NCI-H2227 (cell line): ENCODE results near the gene OST4.
"Not testable (repeated sequence)": the region's sequence is repeated elsewhere in the genome, so short reads cannot be mapped to it uniquely, and the experiment has no call there.

Experiments used
- DNase-seq: peaks from one replicate; lab custom pipeline; 2025; ENCODE audit not compliant: unreplicated experiment; lab: John Stamatoyannopoulos, UW

Gene OST4

DNA sequence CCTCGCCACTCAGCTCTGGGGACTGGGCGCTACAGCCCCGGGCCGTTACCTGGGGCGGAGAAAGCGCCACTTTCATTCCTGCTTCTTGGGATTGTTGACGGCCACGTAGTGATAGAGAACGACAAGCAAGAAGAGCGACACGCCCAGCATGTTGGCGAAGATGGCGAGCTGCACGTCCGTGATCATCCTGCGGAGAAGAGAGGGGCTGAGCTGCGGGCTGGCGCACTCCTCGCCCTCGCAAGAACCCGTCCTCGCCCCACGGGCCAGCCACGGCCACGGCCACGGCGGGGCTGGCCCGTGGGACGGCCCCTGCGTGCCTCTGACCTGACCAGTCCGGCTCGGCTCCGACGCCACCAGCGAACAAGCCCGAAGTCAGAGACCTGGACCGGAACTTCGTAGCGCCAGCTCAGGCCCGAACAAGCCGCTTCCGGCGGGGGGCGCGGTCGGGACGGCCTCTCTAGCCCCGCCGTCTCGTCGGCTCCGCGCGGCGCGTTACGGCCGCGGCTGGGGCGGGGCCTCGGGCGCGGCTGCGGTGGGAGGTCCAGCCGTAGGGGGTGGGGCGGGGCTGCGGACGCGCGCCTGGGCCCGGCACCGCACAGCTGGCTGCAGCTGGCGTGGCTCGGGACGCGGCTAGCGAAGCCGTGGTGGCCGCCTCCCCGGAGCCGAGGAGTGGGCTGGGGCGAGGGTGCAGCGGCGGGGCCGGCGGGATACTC lies at the start of gene OST4:
TSS of gene OST4 (minus strand) at position 378 of the 713 bp plus-strand sequence.
- peak; percentile 97 for DNase-seq

GRCh38 chr2:27119330-27119670 lies 47.8 kb upstream of the OST4 start:
- DNase-seq = not testable (repeated sequence)

- DNase-seq = peak; percentile 63
Measured at GRCh38 chr2:27118525-27119329, 47.3 kb upstream of the OST4 start, which contains the start of gene CGREF1. Gene CGREF1, minus strand, starts transcription at chr2:27119128. Its CDS starts 14,762 bp downstream, at chr2:27104366.

GRCh38 chr2:27117995-27118524 lies 46.6 kb upstream of the OST4 start:
- no peak for DNase-seq

DNA sequence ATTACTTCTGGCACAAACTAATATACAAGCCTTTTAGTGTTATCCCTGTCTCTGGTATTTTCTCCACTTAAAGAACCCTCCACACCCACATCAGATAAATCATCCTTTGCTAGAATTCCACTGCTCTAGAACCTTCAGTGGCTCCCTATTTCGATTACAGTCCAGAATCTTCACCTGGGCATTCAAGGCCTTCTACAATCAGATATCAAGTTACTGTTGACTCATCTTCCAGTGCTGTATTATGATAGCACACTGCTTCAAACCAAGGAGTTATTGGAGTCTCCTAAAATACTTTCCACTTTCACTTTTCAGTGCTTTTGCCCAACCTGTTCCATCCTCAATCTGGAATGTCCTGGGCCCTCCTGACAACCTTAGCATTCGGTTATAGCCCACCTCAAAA lies 44.1 kb upstream of the OST4 start:
- DNase-seq = no peak

DNA sequence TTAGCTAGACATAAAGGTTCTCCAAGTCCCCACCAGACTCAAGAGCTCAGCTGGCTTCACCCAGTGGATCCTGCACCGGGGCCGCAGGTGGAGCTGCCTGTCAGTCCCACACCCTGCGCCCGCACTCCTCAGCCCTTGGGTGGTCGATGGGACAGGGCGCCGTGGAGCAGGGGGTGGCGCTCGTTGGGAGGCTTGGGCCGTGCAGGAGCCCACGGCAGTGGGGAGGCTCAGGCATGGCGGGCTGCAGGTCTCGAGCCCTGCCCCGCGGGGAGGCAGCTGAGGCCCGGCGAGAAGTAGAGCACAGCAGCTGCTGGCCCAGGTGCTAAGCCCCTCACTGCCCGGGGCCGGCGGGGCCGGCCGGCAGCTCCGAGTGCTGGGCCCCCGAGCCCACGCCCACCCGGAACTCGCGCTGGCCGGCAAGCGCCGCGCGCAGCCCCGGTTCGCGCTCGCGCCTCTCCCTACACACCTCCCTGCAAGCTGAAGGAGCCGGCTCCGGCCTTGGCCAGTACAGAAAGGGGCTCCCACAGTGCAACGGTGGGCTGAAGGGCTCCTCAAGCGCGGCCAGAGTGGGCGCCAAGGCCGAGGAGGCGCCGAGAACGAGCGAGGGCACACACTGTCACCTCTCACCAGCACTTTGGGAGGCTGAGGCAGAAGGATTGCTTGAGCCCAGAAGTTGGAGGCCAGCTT lies 40.1 kb upstream of the OST4 start:
- DNase-seq = not testable (repeated sequence)

- not testable (repeated sequence) for DNase-seq
Measured at GRCh38 chr2:27110603-27111352, 39.3 kb upstream of the OST4 start.

- no peak for DNase-seq
Measured at GRCh38 chr2:27109083-27109482, 37.6 kb upstream of the OST4 start.

GRCh38 chr2:27108221-27108620 lies 36.8 kb upstream of the OST4 start:
- DNase-seq = no peak

DNA sequence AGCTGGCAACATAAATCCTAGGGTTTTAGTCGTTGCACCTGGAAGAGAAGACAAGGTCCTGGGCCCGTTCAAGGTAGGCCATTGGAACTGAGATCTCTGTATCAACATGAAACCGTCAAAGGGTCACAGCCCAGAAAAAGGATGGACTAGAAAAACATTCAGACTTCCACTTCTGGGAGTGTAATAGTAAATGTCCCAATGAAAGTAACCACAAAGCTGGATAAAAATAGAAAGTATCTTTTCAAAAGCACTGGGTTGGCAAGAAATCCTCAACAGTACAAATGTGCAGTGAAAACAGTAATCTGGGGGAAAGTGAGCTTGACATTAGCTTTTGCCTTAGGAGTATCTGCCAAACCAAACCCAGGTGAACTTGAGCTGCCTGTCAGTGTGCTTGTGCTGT lies 34.5 kb upstream of the OST4 start:
- no peak for DNase-seq

GRCh38 chr2:27102329-27102728 lies 30.9 kb upstream of the OST4 start:
- DNase-seq = no peak

DNA sequence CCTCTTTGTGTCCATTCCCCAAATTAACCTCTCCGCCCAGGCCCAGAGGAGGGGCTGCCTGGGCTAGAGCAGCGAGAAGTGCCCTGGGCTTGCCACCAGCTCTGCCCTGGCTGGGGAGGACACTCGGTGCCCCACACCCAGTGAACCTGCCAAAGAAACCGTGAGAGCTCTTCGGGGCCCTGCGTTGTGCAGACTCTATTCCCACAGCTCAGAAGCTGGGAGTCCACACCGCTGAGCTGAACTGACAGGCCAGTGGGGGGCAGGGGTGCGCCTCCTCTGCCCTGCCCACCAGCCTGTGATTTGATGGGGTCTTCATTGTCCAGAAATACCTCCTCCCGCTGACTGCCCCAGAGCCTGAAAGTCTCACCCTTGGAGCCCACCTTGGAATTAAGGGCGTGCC lies 28.6 kb upstream of the OST4 start:
- DNase-seq = no peak

DNA sequence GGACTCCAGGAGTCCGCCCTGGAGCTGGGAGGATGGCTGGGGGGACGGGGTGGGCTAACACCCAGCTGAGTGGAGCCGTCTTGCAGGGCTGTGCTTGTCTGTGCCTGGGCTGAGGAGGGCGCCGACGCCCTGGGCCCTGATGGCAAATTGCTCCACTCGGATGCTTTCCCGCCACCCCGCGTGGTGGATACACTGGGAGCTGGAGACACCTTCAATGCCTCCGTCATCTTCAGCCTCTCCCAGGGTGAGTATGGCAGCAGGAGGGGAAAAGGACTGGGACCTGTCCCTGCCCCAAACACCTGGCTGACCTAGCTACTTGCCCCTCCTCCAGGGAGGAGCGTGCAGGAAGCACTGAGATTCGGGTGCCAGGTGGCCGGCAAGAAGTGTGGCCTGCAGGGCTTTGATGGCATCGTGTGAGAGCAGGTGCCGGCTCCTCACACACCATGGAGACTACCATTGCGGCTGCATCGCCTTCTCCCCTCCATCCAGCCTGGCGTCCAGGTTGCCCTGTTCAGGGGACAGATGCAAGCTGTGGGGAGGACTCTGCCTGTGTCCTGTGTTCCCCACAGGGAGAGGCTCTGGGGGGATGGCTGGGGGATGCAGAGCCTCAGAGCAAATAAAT lies 28.0 kb upstream of the OST4 start:
- no peak for DNase-seq

DNA sequence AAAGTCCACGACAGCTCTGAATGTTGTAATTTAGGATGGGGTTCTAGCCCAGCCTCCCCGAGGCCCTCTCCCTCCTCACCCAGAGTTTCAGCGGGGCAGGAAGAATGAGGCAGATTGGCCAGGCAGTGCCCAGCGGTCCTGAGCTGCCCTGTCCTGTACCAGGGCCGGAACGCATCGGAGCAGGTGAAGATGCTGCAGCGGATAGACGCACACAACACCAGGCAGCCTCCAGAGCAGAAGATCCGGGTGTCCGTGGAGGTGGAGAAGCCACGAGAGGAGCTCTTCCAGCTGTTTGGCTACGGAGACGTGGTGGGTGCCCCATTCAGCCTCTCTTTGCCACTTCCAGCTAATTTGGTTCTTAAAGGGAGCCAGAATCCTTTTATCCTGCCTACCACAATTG lies 25.9 kb upstream of the OST4 start:
- no peak for DNase-seq

DNA sequence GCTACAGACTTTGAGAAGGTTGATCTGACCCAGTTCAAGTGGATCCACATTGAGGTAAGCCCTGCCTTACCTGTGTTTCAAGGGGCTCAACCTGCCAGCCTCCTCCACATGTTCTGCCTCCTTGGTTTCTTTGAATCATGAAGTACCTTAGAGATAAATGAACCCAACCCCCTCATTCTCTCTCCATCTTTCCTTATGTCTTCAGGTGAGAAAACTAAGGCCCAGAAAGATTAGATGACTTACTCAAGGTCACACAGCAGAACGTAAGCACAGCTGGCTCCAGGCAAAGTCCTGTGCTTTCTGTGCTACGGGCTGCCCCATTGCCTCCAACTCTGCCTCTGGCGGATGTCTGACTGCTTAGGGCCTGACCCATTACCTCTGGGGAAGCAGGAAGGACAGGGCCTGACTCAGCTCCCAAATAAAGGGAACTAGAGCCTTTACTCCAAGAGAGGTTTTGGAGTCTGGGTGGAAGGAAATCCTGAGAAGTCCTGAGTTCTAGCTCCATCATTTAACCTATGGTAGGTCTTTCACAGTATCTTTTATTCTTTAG lies 25.4 kb upstream of the OST4 start:
- DNase-seq = no peak

DNA sequence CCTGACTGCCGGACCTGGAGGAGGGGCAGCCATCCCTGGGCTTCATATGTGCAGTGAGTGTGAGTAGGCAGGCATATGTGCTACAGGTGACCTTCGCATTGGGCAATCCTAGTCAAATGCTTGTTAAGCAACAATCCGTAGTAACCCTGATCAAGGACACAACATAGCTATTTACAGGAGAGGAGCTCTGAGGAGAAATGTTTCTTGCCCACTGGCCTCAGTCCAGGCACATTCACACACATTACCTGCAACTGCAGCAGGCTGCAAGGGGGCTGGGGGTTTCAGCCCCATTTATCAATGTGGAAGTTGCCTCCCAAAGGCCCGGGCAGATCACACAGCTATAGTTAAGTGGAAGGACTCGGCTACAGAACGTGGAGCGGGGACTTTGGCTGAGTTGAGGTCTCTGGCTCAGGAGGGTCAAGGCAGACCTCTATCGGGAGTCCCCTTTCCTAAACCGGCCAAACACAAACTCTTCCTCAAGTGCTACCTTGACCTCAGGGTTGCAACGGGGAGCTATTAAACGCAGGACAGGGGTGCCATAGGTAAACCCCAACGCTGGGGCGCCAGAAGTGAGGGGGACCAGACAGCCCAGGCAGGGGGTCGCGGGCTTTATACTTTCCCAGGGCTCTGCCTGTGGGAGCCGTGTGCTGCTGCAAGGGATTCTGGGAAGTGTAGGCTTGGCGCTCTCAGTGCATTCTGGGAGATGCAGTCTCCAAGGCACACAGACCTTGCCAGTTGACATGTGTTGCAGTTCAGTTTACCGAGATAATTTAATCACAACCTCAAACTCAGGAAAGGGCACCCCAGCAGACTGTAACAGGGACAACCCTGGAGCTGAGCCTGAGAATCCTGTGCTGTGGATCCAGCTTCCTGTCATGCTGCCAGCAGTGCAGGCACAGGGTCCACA lies 24.5 kb upstream of the OST4 start:
- DNase-seq = peak; percentile 76

DNA sequence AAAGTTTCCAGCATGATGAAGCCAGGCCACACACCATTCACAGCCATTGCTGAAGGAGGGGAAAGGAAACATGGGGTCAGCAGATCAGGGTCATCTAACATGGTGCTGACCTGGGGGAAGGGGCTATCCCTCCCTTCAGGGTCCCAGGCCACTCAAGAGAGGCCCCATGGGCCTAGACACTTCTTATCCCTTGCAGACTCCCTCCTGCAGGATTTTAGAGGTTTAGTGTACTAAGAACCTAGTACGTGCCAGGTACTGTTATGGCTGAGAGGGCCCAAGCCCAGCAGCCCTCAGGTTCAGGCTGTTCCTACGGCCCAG lies 23.9 kb upstream of the OST4 start:
- DNase-seq = no peak

DNA sequence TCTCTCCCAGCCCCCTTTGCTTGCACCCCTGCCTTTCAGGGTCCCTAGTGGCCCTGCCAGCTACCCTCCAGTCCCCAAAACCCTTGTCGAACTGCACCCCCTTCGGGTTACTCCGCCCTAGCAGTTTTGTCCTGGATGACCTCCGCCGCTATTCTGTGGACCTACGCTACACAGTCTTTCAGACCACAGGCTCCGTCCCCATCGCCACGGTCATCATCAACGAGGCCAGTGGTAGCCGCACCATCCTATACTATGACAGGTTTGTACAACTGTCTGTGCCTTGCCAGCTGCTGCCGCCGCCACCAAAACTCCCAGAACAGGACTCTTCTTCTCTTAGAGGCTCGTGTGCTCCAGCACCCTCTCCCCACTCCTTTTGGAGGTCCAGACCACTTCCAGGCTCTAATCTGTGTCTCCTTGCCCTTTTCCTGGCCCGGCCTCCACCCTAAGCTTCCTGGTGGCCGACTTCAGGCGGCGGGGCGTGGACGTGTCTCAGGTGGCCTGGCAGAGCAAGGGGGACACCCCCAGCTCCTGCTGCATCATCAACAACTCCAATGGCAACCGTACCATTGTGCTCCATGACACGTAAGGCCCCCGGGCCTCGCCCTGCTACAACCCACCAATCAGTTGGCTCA lies 23.0 kb upstream of the OST4 start:
- DNase-seq = no peak
